ENCODE results near the gene KLF5. TPM values are rescaled to one million over a fixed set of nuclear protein-coding genes. Genes with fewer than 3 reads are reported as not detected.

The KLF5 gene
- total and polyA plus RNA-seq, 2 experiments from 2014 or later = 1.5 to 1.8 TPM

GRCh38 chr13:73092829-73093228 lies 34.0 kb downstream of the KLF5 start (continued):
- no peak for TF ChIP-seq ZNF331 (CRISPR knock-in tag; IDR thresholded peaks at IDR 0.05; ENCODE audit: low read depth)

- Histone ChIP-seq H3K4me2 (no peak overlapping the region), H3K4me1 (ENCODE audit: insufficient read depth) (no peaks in the 10 kb centered on the region), H3K27ac (ENCODE audit: low read depth) (no peak overlapping the region), H3K27me3 (ENCODE audit: insufficient read depth) (no peaks in the 10 kb centered on the region), H3F3A (replicated peaks; ENCODE audit: low read depth) (no peaks in the 10 kb centered on the region), H3K9me2 (ENCODE audit: insufficient read depth) (no peaks in the 10 kb centered on the region), H3K36me3 (ENCODE audit: insufficient read depth) (no peaks in the 10 kb centered on the region), H3K79me2 (replicated peaks; ENCODE audit: insufficient read depth) (no peaks in the 10 kb centered on the region), H2AFZ (0 out of 2 replicates have a peak overlapping the region, but pooled peaks have one; percentile 63), H4K20me1 (replicated peaks; ENCODE audit: insufficient read depth) (no peaks in the 10 kb centered on the region), H3K4me3 (no peak overlapping the region)
- H3K36me3 Mint-ChIP-seq (ENCODE audit: low read depth) = no peaks in the 10 kb centered on the region
- no peak overlapping the region for H3K4me3 Mint-ChIP-seq
- TF ChIP-seq POLR2AphosphoS5 (IDR thresholded peaks at IDR 0.05; ENCODE audit: low read depth) = no peak
- TF ChIP-seq REST (IDR thresholded peaks at IDR 0.05; ENCODE audit: unreplicated experiment) = no peak
- TF ChIP-seq EZH2 (IDR thresholded peaks at IDR 0.05; ENCODE audit: low read depth, unreplicated experiment) = no peak
- TF ChIP-seq JUNB (IDR thresholded peaks at IDR 0.05; ENCODE audit: unreplicated experiment) = no peak
- H3K4me1 Mint-ChIP-seq = no peaks in the 10 kb centered on the region
- peaks cover 4% of the 10 kb centered on the region for H3K27me3 Mint-ChIP-seq (ENCODE audit: insufficient read depth, low read depth, poor library complexity)
- DNase-seq (ENCODE audit: low spot score) (no peak), ATAC-seq (no peak)
- H3K9me3 Mint-ChIP-seq = peaks cover 2% of the 10 kb centered on the region; the same call in 2 of the 3 replicates
- no peak overlapping the region for H3K27ac Mint-ChIP-seq
Observed at GRCh38 chr13:73096173-73096572, 37.4 kb downstream of the KLF5 start.

GRCh38 chr13:73096638-73097037 lies 37.8 kb downstream of the KLF5 start:
- H3K27ac Mint-ChIP-seq = no peak overlapping the region

More at GRCh38 chr13:73096638-73097037, 37.8 kb downstream of the KLF5 start:
- no peaks in the 10 kb centered on the region for H4K20me1 ChIP-seq (replicated peaks; ENCODE audit: insufficient read depth)
- no peaks in the 10 kb centered on the region for H3K27me3 ChIP-seq (ENCODE audit: insufficient read depth)
- peaks cover 2% of the 10 kb centered on the region; the same call in 2 of the 3 replicates for H3K9me3 Mint-ChIP-seq
- no peak overlapping the region for H3K27ac ChIP-seq (ENCODE audit: low read depth)
- H3K4me3 Mint-ChIP-seq = no peak overlapping the region
- no peaks in the 10 kb centered on the region for H3K36me3 Mint-ChIP-seq (ENCODE audit: low read depth)
- H3F3A ChIP-seq (replicated peaks; ENCODE audit: low read depth) = no peaks in the 10 kb centered on the region
- no peaks in the 10 kb centered on the region for H3K4me1 ChIP-seq (ENCODE audit: insufficient read depth)
- ATAC-seq = no peak
- H2AFZ ChIP-seq = 0 out of 2 replicates have a peak overlapping the region, but pooled peaks have one; percentile 63
- H3K4me1 Mint-ChIP-seq = no peaks in the 10 kb centered on the region
- H3K36me3 ChIP-seq (ENCODE audit: insufficient read depth) = no peaks in the 10 kb centered on the region
- no peak for DNase-seq (ENCODE audit: low spot score)
- peaks cover 6% of the 10 kb centered on the region for H3K27me3 Mint-ChIP-seq (ENCODE audit: insufficient read depth, low read depth, poor library complexity)
- H3K4me2 ChIP-seq = no peak overlapping the region
- TF ChIP-seq ZNF462 (CRISPR knock-in tag; IDR thresholded peaks at IDR 0.05) (no peak), POLR2AphosphoS5 (IDR thresholded peaks at IDR 0.05; ENCODE audit: low read depth) (no peak)
- no peaks in the 10 kb centered on the region for H3K9me2 ChIP-seq (ENCODE audit: insufficient read depth)
- H3K79me2 ChIP-seq (replicated peaks; ENCODE audit: insufficient read depth) = no peaks in the 10 kb centered on the region
- no peak overlapping the region for H3K4me3 ChIP-seq
